ENCODE measurements around the gene GOLGA8H. TPM values are rescaled to one million over a fixed set of nuclear protein-coding genes. Genes with fewer than 3 reads are reported as not detected.

Gene GOLGA8H
- total RNA-seq, 1 experiment from 2014 or later, result 0.45 TPM

Other genes with a start within 250 kb of the GOLGA8H start
- 2.1 and 2.2 TPM in 2 replicates for gene CHRFAM7A, start 210.5 kb upstream of the GOLGA8H start, total RNA-seq (2014; rRNA removed; shearing (Covaris generic))
- 0.15 TPM in 1 of 2 replicates, not detected in the other for gene GOLGA8R, start 189.8 kb upstream of the GOLGA8H start, total RNA-seq (2014; rRNA removed; shearing (Covaris generic))
- gene GOLGA8Q, start 52.0 kb upstream of the GOLGA8H start, total RNA-seq (2014; rRNA removed; shearing (Covaris generic)), result 0.81 TPM in 1 of 2 replicates, not detected in the other